Bronchial epithelial cell (primary cell): ENCODE results near the gene COBL. TPM values are rescaled to one million over a fixed set of nuclear protein-coding genes. Genes with fewer than 3 reads are reported as not detected.

Experiments used
- DNase-seq: peaks from one replicate; pipeline ENCODE4 v3.0.0-alpha.2; 2010; ENCODE audit warnings: low read depth
- FAIRE-seq: peaks from 2 replicates; lab custom pipeline; 2011; peaks lifted over from hg19 to GRCh38; lab: Jason Lieb, UNC
- H3K27me3 ChIP-seq: 2 replicates; pipeline ENCODE4 v1.5.1; 2011; ENCODE audit warnings: low read length; ENCODE audit not compliant: control insufficient read depth, insufficient read depth
- H3K36me3 ChIP-seq: 2 replicates; pipeline ENCODE4 v1.5.1; 2011; ENCODE audit warnings: low read length; ENCODE audit not compliant: control insufficient read depth, insufficient read depth
- H3K4me3 ChIP-seq: 2 replicates; pipeline ENCODE4 v1.5.1; 2011; ENCODE audit warnings: mild to moderate bottlenecking, low read depth, low read length, control low read depth
- total RNA-seq: library from RNA; depleted of rRNA; stranded (reverse); fragments of >200 nt; gene quantifications from 2 replicates; pipeline ENCODE4 v1.2.1, GENCODE V29; 2014
- TF ChIP-seq, protein P1 (sequence below): IDR thresholded peaks from 2 replicates; pipeline ENCODE4 v1.5.1; 2011; ENCODE audit warnings: mild to moderate bottlenecking, moderate library complexity, low read length, control low read depth, inconsistent platforms; ENCODE audit not compliant: insufficient read depth, severe bottlenecking

The COBL gene
- total RNA-seq, 1 donor from 2014 or later, result 1.1 TPM

DNA sequence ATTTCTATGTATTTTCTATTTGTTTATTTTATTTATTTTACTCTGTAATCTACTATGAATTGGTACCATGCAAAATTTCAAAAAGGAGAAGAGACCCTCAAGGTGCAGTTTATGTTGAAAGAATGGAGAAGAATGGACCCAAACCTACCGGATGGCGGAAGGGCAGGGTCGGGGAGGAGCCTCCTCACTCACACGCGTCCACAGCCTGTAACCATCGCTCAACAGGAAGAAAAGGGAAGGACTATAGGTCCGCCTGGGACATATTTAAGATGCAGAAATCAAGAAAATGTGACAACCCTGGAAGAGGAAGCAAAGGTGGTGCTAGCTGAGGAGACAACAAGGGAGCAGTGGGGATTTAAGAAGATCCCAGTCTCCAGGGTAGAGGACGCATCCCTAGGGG is 158.4 kb downstream of the COBL start:
- Histone ChIP-seq H3K27me3 (no peaks in the 10 kb centered on the region), H3K4me3 (no peak overlapping the region), H3K36me3 (no peaks in the 10 kb centered on the region)
- TF ChIP-seq, protein P1, sequence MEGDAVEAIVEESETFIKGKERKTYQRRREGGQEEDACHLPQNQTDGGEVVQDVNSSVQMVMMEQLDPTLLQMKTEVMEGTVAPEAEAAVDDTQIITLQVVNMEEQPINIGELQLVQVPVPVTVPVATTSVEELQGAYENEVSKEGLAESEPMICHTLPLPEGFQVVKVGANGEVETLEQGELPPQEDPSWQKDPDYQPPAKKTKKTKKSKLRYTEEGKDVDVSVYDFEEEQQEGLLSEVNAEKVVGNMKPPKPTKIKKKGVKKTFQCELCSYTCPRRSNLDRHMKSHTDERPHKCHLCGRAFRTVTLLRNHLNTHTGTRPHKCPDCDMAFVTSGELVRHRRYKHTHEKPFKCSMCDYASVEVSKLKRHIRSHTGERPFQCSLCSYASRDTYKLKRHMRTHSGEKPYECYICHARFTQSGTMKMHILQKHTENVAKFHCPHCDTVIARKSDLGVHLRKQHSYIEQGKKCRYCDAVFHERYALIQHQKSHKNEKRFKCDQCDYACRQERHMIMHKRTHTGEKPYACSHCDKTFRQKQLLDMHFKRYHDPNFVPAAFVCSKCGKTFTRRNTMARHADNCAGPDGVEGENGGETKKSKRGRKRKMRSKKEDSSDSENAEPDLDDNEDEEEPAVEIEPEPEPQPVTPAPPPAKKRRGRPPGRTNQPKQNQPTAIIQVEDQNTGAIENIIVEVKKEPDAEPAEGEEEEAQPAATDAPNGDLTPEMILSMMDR, result no peak
- FAIRE-seq, result no peak
- DNase-seq, result no peak

DNA sequence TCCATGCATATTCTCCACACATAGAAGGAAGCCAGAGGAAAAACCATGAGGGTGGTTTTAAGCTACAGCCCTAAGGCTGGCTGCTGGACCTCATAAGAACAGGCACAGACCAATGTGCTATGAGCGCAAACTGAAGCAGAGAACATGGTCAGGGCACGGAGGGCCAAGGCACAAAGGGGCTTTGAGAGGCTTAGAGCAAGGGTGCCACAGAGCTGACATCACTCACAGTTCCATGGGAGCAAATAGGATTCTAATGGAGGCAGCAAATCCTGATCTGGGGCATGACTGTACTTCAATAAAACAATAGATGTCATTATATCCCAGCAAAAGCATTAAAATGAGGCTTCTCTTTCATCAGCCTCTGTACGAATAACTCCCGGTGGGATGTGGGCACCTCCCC is 162.4 kb downstream of the COBL start:
- DNase-seq, result no peak
- FAIRE-seq, result no peak
- TF ChIP-seq, protein P1, result no peak
- Histone ChIP-seq H3K36me3 (no peaks in the 10 kb centered on the region), H3K27me3 (no peaks in the 10 kb centered on the region), H3K4me3 (no peak overlapping the region)

DNA sequence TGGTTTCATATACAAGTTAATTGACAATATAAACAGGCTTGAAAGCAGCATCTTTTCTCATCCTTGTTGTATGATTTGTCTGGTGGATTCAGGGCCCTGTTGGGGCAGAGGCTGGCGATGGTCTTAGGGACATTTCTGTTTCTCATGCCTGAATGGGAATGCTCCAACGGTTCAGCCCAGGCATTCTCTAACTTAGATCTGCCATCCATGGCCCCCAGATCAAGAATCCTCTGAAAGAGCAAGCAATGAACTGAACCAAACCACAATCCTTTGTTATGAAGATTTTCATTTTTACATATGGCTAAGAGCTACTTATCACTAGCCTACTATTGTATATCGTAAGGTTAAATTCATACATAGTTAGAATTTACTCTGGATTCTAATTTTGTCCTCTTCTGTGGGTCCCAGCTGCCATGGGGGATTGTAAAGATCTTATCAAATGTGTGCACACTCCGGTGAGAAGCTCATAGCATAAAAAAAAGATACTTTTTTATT is 163.9 kb downstream of the COBL start:
- DNase-seq, result no peak
- FAIRE-seq, result no peak
- TF ChIP-seq, protein P1, result no peak
- Histone ChIP-seq H3K4me3 (no peak overlapping the region), H3K27me3 (no peaks in the 10 kb centered on the region), H3K36me3 (no peaks in the 10 kb centered on the region)

DNA sequence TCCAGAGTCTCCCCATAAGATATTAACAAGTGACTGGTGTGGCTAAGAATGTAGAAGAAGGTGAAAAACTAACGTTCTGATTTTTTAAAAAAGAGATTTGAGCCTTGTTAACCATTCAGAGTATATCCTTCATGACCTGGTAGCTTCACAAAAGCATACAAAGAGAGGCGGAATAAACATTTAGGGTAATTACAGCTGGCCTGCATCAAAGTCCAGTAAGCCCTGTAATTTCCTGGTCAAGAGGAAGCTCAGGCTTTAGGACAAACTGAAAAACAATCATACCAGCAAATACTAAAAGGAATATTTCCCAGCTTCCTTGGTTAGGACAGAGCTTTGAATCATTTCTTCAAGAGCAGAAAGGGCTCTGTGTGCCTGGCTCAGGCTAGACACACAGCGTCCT is 165.2 kb downstream of the COBL start:
- TF ChIP-seq, protein P1, result no peak

DNA sequence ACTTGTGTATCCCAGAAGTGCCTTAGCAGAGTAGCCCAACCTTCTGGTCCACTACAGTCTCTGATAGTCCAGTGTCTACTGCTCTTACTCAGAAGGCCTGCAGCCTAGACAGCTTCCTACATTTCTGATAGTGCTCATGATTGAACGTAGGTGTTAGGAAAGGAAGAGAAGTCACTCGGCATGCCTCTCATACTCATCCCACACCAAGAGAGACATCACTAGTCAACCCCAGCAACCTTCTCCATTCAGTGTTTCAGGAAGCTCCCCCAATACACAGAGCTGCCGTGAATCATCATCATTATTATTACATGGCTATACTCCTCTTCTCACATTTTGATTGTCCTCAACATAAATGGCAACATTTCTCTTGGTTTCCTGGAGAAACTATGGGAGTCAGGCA is 166.4 kb downstream of the COBL start:
- no peaks in the 10 kb centered on the region for H3K27me3 ChIP-seq
- no peaks in the 10 kb centered on the region for H3K36me3 ChIP-seq
- TF ChIP-seq, protein P1, result no peak
- no peak overlapping the region for H3K4me3 ChIP-seq
- DNase-seq (no peak), FAIRE-seq (no peak)

More for the DNA sequence above, 165.2 kb downstream of the COBL start:
- FAIRE-seq (no peak), DNase-seq (no peak)
- Histone ChIP-seq H3K4me3 (no peak overlapping the region), H3K36me3 (no peaks in the 10 kb centered on the region), H3K27me3 (no peaks in the 10 kb centered on the region)

DNA sequence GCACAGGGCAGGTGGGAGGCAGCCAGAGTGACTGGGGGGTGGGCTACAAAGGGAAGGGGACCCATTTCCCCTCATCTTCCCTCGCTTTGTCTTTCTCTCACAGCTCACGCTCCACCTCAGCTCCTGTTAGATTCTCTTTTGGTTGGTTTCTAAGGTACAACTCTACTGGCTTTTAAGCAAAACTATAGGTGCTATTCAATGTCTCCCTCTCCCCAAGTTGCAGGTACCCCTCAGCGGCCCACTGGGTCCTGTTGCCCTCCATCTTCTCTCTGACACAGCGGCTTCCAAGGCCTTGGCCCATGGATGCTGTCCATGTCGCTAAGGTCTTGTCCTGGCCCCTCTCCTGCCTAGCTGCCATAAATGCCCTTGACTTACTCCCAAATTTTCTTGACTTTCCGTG is 168.4 kb downstream of the COBL start:
- Histone ChIP-seq H3K4me3 (no peak overlapping the region), H3K36me3 (no peaks in the 10 kb centered on the region), H3K27me3 (no peaks in the 10 kb centered on the region)
- TF ChIP-seq, protein P1, result no peak
- FAIRE-seq, result no peak
- DNase-seq, result no peak
